Measurements from ENCODE around the gene CCN2. TPM values are rescaled to one million over a fixed set of nuclear protein-coding genes. Genes with fewer than 3 reads are reported as not detected.

CCN2 gene
- total RNA-seq, 1 experiment from 2014 or later: 44.1 TPM

DNA sequence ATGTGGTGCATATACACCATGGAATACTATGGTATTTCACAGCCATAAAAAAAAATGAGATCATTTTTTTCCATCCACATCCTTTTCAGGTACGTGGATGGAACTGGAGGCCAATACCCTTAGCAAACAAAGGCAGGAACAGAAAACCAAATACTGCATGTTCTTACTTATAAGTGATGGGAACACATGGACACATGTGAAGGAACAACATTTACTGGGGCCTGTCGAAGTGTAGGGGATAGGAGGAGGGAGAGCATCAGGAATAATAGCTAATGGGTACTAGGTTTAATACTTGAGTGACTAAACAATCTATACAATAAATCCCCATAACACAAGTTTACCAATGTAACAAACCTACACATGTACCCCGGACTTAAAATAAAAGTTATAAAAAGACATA lies 30.5 kb downstream of the CCN2 start:
- Histone ChIP-seq H3K23ac (ENCODE audit: insufficient read length, low read depth, low read length) (no peak overlapping the region), H2BK12ac (ENCODE audit: insufficient read length, low read depth, low read length) (no peak overlapping the region), H3K27me3 (ENCODE audit: insufficient read depth, low read length) (no peaks in the 10 kb centered on the region), H3K18ac (ENCODE audit: insufficient read length, low read depth, low read length) (no peak overlapping the region), H4K91ac (ENCODE audit: insufficient read length, low read depth, low read length) (no peak overlapping the region), H3K14ac (ENCODE audit: insufficient read depth, low read length) (no peak overlapping the region), H3K9ac (ENCODE audit: extremely low read depth, insufficient read length, low read length) (no peak overlapping the region), H2BK5ac (ENCODE audit: insufficient read length, low read length) (no peak overlapping the region), H2AFZ (ENCODE audit: low read length) (no peak overlapping the region), H3T11ph (ENCODE audit: low read length) (no peak overlapping the region), H3K79me2 (ENCODE audit: insufficient read depth, low read length) (no peaks in the 10 kb centered on the region), H4K5ac (ENCODE audit: insufficient read length, low read depth, low read length) (no peak overlapping the region), H4K20me1 (ENCODE audit: control insufficient read depth, insufficient read depth, insufficient read length) (no peaks in the 10 kb centered on the region), H4K8ac (replicated peaks; ENCODE audit: insufficient read length, low read depth, low read length) (no peak overlapping the region), H3K4me1 (ENCODE audit: insufficient read depth, low read length) (no peaks in the 10 kb centered on the region), H2BK120ac (ENCODE audit: low read depth, low read length, poor library complexity, severe bottlenecking) (no peak overlapping the region), H3K79me1 (ENCODE audit: insufficient read depth, low read depth, low read length, poor library complexity, severe bottlenecking) (no peaks in the 10 kb centered on the region), H3K9me3 (ENCODE audit: control insufficient read depth, low read depth, low read length) (peaks cover 15% of the 10 kb centered on the region), H2BK15ac (ENCODE audit: low read depth, low read length) (no peak overlapping the region), H3K4ac (ENCODE audit: low read depth, low read length) (no peak overlapping the region), H2BK20ac (ENCODE audit: low read depth, low read length, poor library complexity, severe bottlenecking) (no peak overlapping the region), H3K56ac (ENCODE audit: insufficient read length, low read depth, low read length) (no peak overlapping the region), H3K27ac (ENCODE audit: insufficient read length, low read depth, low read length) (no peak overlapping the region), H2AK5ac (ENCODE audit: insufficient read length, low read length) (no peak overlapping the region), H3K23me2 (ENCODE audit: insufficient read length, low read depth, low read length, poor library complexity, severe bottlenecking) (no peaks in the 10 kb centered on the region), H3K4me2 (ENCODE audit: insufficient read depth, insufficient read length, low read length) (no peak overlapping the region)
- Mint-ChIP-seq H3K27ac (no peak overlapping the region), H3K27me3 (ENCODE audit: low read depth) (peaks cover 1% of the 10 kb centered on the region; the same call in 1 of the 2 replicates), H3K4me1 (no peaks in the 10 kb centered on the region), H3K9me3 (peaks cover 15 to 37% of the 10 kb centered on the region in 2 experiments; a peak in 4 of 5 replicates), H3K36me3 (ENCODE audit: insufficient read depth in 1 of 3, low read depth in 3 of 3) (peaks cover 40 to 59% (median 46%) of the 10 kb centered on the region in 3 experiments), H3K4me3 (no peak overlapping the region)
- DNase-seq: no peak
- no CpG with 5 or more reads among the region's 3 CpGs for WGBS (ENCODE audit: extremely low coverage, insufficient read length, low lambda C conversion rate)
- TF ChIP-seq, protein P1, sequence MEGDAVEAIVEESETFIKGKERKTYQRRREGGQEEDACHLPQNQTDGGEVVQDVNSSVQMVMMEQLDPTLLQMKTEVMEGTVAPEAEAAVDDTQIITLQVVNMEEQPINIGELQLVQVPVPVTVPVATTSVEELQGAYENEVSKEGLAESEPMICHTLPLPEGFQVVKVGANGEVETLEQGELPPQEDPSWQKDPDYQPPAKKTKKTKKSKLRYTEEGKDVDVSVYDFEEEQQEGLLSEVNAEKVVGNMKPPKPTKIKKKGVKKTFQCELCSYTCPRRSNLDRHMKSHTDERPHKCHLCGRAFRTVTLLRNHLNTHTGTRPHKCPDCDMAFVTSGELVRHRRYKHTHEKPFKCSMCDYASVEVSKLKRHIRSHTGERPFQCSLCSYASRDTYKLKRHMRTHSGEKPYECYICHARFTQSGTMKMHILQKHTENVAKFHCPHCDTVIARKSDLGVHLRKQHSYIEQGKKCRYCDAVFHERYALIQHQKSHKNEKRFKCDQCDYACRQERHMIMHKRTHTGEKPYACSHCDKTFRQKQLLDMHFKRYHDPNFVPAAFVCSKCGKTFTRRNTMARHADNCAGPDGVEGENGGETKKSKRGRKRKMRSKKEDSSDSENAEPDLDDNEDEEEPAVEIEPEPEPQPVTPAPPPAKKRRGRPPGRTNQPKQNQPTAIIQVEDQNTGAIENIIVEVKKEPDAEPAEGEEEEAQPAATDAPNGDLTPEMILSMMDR (conservative IDR thresholded peaks at IDR 0.05): no peak

Measured in H9 (cell line).